IPS DF 6.9 (cell line): Measurements from ENCODE around the gene DLEU7.

ENCODE experiments used
- DNase-seq: peaks from one replicate; pipeline ENCODE4 v3.0.0-alpha.2; 2013; ENCODE audit warnings: low read depth, low spot score
- H3K27ac ChIP-seq: one replicate; pipeline ENCODE4 v1.5.1; 2013; ENCODE audit warnings: low read length, control low read depth
- H3K27me3 ChIP-seq: 2 replicates; pipeline ENCODE4 v1.6.1; 2013; ENCODE audit warnings: mild to moderate bottlenecking, low read length; ENCODE audit not compliant: control insufficient read depth, insufficient read depth
- H3K36me3 ChIP-seq: 2 replicates; pipeline ENCODE4 v1.6.1; 2013; ENCODE audit warnings: low read length; ENCODE audit not compliant: control insufficient read depth, insufficient read depth
- H3K4me1 ChIP-seq: 2 replicates; pipeline ENCODE4 v1.6.1; 2013; ENCODE audit warnings: low read length; ENCODE audit not compliant: control insufficient read depth, insufficient read depth
- H3K4me3 ChIP-seq: 2 replicates; pipeline ENCODE4 v1.5.1; 2013; ENCODE audit warnings: mild to moderate bottlenecking, low read length
- H3K9me3 ChIP-seq: 2 replicates; pipeline ENCODE4 v1.6.1; 2013; ENCODE audit warnings: low read length, inconsistent platforms; ENCODE audit not compliant: control insufficient read depth, insufficient read depth
- WGBS: extraction: QIAGEN DNeasy Blood & Tissue Kit; methylation state at CpG from one replicate; pipeline ENCODE4 v1.1.7; 2013; ENCODE audit warnings: mixed read lengths, missing lambda C conversion rate; ENCODE audit not compliant: insufficient read length, insufficient coverage; 5-methylcytosine and 5-hydroxymethylcytosine counted together

DLEU7 gene

GRCh38 chr13:50843257-50844083, at the start of gene DLEU7:
TSS of gene DLEU7 (minus strand) at chr13:50843692. CDS start at chr13:50843646, 46 bp downstream.
- no peak for DNase-seq
- Histone ChIP-seq H3K27me3 (no peaks in the 10 kb centered on the region; the same call in none of the 2 replicates), H3K4me1 (peaks cover 2% of the 10 kb centered on the region; the same call in 1 of the 2 replicates), H3K36me3 (no peaks in the 10 kb centered on the region), H3K4me3 (peak within 1 kb of the TSS; percentile 45; the same call in 1 of the 2 replicates), H3K9me3 (no peaks in the 10 kb centered on the region), H3K27ac (no peak within 1 kb of the TSS)
- no CpG with 5 or more reads among the region's 78 CpGs for WGBS

GRCh38 chr13:50892210-50892944, 48.9 kb upstream of the DLEU7 start:
- H3K4me3 ChIP-seq, result no peak overlapping the region
- H3K9me3 ChIP-seq, result no peaks in the 10 kb centered on the region
- no peak overlapping the region for H3K27ac ChIP-seq
- DNase-seq, result no peak
- H3K36me3 ChIP-seq, result no peaks in the 10 kb centered on the region
- WGBS, result no CpG with 5 or more reads among the region's 7 CpGs
- no peaks in the 10 kb centered on the region for H3K27me3 ChIP-seq
- peaks cover 2% of the 10 kb centered on the region; the same call in 1 of the 2 replicates for H3K4me1 ChIP-seq

GRCh38 chr13:50891206-50891605, 47.7 kb upstream of the DLEU7 start:
- DNase-seq, result no peak
- Histone ChIP-seq H3K4me3 (no peak overlapping the region), H3K27ac (no peak overlapping the region)

GRCh38 chr13:50889317-50889716, 45.8 kb upstream of the DLEU7 start:
- Histone ChIP-seq H3K4me3 (no peak overlapping the region), H3K36me3 (no peaks in the 10 kb centered on the region), H3K4me1 (peaks cover 2% of the 10 kb centered on the region; the same call in 1 of the 2 replicates), H3K27ac (no peak overlapping the region), H3K9me3 (no peaks in the 10 kb centered on the region), H3K27me3 (no peaks in the 10 kb centered on the region)
- WGBS, result no CpG with 5 or more reads among the region's 1 CpG
- DNase-seq, result no peak

More at GRCh38 chr13:50891206-50891605, 47.7 kb upstream of the DLEU7 start:
- peaks cover 2% of the 10 kb centered on the region; the same call in 1 of the 2 replicates for H3K4me1 ChIP-seq
- no peaks in the 10 kb centered on the region for H3K9me3 ChIP-seq
- no peaks in the 10 kb centered on the region for H3K36me3 ChIP-seq
- H3K27me3 ChIP-seq, result no peaks in the 10 kb centered on the region

GRCh38 chr13:50888362-50888761, 44.9 kb upstream of the DLEU7 start:
- WGBS, result no CpG with 5 or more reads among the region's 1 CpG
- no peaks in the 10 kb centered on the region for H3K27me3 ChIP-seq
- H3K9me3 ChIP-seq, result no peaks in the 10 kb centered on the region
- H3K27ac ChIP-seq, result no peak overlapping the region
- no peaks in the 10 kb centered on the region for H3K36me3 ChIP-seq
- 0 out of 2 replicates have a peak, but pooled peaks cover 1% of the 10 kb centered on the region for H3K4me1 ChIP-seq
- H3K4me3 ChIP-seq, result no peak overlapping the region
- no peak for DNase-seq

- no peak overlapping the region for H3K27ac ChIP-seq
- WGBS, result 100% methylated on average over 2 of the region's 7 CpGs
- no peaks in the 10 kb centered on the region for H3K36me3 ChIP-seq
- H3K9me3 ChIP-seq, result no peaks in the 10 kb centered on the region
- H3K4me1 ChIP-seq, result 0 out of 2 replicates have a peak, but pooled peaks cover 1% of the 10 kb centered on the region
- H3K4me3 ChIP-seq, result no peak overlapping the region
- no peaks in the 10 kb centered on the region for H3K27me3 ChIP-seq
- no peak for DNase-seq
Observed at GRCh38 chr13:50887151-50887550, 43.7 kb upstream of the DLEU7 start.

GRCh38 chr13:50884265-50884664, 40.8 kb upstream of the DLEU7 start:
- H3K4me3 ChIP-seq, result no peak overlapping the region
- no peaks in the 10 kb centered on the region for H3K27me3 ChIP-seq
- no peak for DNase-seq

GRCh38 chr13:50883728-50884127, 40.2 kb upstream of the DLEU7 start:
- Histone ChIP-seq H3K27me3 (no peaks in the 10 kb centered on the region), H3K9me3 (no peaks in the 10 kb centered on the region), H3K4me1 (no peaks in the 10 kb centered on the region), H3K27ac (no peak overlapping the region), H3K4me3 (no peak overlapping the region), H3K36me3 (no peaks in the 10 kb centered on the region)
- no CpG with 5 or more reads among the region's 1 CpG for WGBS
- no peak for DNase-seq

More at GRCh38 chr13:50884265-50884664, 40.8 kb upstream of the DLEU7 start:
- Histone ChIP-seq H3K4me1 (no peaks in the 10 kb centered on the region), H3K9me3 (no peaks in the 10 kb centered on the region), H3K36me3 (no peaks in the 10 kb centered on the region), H3K27ac (no peak overlapping the region)
- no CpG with 5 or more reads among the region's 1 CpG for WGBS

GRCh38 chr13:50882816-50883435, 39.4 kb upstream of the DLEU7 start:
- Histone ChIP-seq H3K4me1 (no peaks in the 10 kb centered on the region), H3K27me3 (no peaks in the 10 kb centered on the region), H3K4me3 (no peak overlapping the region), H3K27ac (no peak overlapping the region), H3K9me3 (no peaks in the 10 kb centered on the region), H3K36me3 (no peaks in the 10 kb centered on the region)
- WGBS, result no CpG with 5 or more reads among the region's 5 CpGs
- no peak for DNase-seq

GRCh38 chr13:50873991-50874390, 30.5 kb upstream of the DLEU7 start:
- DNase-seq, result no peak
- Histone ChIP-seq H3K9me3 (no peaks in the 10 kb centered on the region), H3K27ac (no peak overlapping the region), H3K4me1 (no peaks in the 10 kb centered on the region), H3K36me3 (no peaks in the 10 kb centered on the region), H3K27me3 (no peaks in the 10 kb centered on the region), H3K4me3 (no peak overlapping the region)
- no CpG with 5 or more reads among the region's 2 CpGs for WGBS
